ENCODE data around the gene DMRT2. TPM values are rescaled to one million over a fixed set of nuclear protein-coding genes. Genes with fewer than 3 reads are reported as not detected.
A peak's percentile ranks its signal among the peaks of the same experiment; 100 is the strongest.

DMRT2 gene
- total and polyA plus RNA-seq, 5 donors: 0.09 TPM; not detected in 4

- intact Hi-C loops (cut with DNase I): no loop called here
- no peak overlapping the region for H3K27ac ChIP-seq (ENCODE audit: low read length)
- H3K9me3 ChIP-seq (ENCODE audit: control insufficient read depth, low read length): no peaks in the 10 kb centered on the region
- WGBS: 74% methylated on average over 9 of the region's 9 CpGs
- no peaks in the 10 kb centered on the region for H3K27me3 ChIP-seq (ENCODE audit: control insufficient read depth, insufficient read depth)
- ATAC-seq (no peak), DNase-seq (no peak)
- H3K4me3 ChIP-seq (ENCODE audit: low read length): no peak overlapping the region
- H3K4me1 ChIP-seq (ENCODE audit: control insufficient read depth, insufficient read depth, low read length): no peaks in the 10 kb centered on the region
Measured at GRCh38 chr9:1096155-1096964, 46.2 kb downstream of the DMRT2 start.

GRCh38 chr9:1098551-1098950 lies 48.4 kb downstream of the DMRT2 start:
- no peaks in the 10 kb centered on the region for H3K4me1 ChIP-seq (ENCODE audit: control insufficient read depth, insufficient read depth, low read length)
- intact Hi-C loops (cut with DNase I): no loop called here
- DNase-seq: no peak
- H3K27me3 ChIP-seq (ENCODE audit: control insufficient read depth, insufficient read depth): no peaks in the 10 kb centered on the region
- ATAC-seq: no peak
- H3K9me3 ChIP-seq (ENCODE audit: control insufficient read depth, low read length): no peaks in the 10 kb centered on the region
- no peak overlapping the region for H3K27ac ChIP-seq (ENCODE audit: low read length)
- no peak overlapping the region for H3K4me3 ChIP-seq (ENCODE audit: low read length)

DNA sequence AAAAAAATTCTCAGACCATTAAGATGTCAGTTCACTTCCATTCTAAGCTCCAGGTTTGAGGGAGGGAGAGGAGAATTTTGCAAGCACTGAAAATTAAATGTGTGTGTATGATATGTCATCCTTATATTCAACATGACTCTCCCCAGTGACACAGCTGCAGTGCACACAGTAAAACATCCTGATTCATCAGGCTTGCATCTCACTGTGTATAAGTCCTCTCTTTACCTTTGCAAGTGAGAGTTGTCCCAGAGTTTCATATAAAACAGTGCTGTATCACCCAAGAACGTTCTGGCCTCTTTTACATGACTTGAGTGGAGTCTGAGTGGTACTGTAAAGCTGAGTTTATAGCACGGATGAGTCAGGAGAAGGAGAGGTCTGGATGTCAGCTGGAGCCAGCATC lies 50.0 kb downstream of the DMRT2 start:
- Histone ChIP-seq H3K9me3 (ENCODE audit: control insufficient read depth, low read length) (no peaks in the 10 kb centered on the region), H3K4me1 (ENCODE audit: control insufficient read depth, insufficient read depth, low read length) (no peaks in the 10 kb centered on the region), H3K27ac (ENCODE audit: low read length) (no peak overlapping the region), H3K27me3 (ENCODE audit: control insufficient read depth, insufficient read depth) (no peaks in the 10 kb centered on the region), H3K4me3 (ENCODE audit: low read length) (no peak overlapping the region)
- ATAC-seq (no peak), DNase-seq (no peak)
- intact Hi-C loops (cut with DNase I): loop anchor here in 2 of 4 donors (10.0 kb wide), 2 partner anchors 325 to 335 kb away; no protein-coding TSS in a partner anchor
- 60% methylated on average over 2 of the region's 2 CpGs for WGBS

GRCh38 chr9:1100945-1101344 lies 50.8 kb downstream of the DMRT2 start:
- Histone ChIP-seq H3K27me3 (ENCODE audit: control insufficient read depth, insufficient read depth) (no peaks in the 10 kb centered on the region), H3K4me1 (ENCODE audit: control insufficient read depth, insufficient read depth, low read length) (no peaks in the 10 kb centered on the region), H3K27ac (ENCODE audit: low read length) (no peak overlapping the region), H3K9me3 (ENCODE audit: control insufficient read depth, low read length) (no peaks in the 10 kb centered on the region), H3K4me3 (ENCODE audit: low read length) (no peak overlapping the region)
- DNase-seq: peak; percentile 36 to 83 (median 77)
- intact Hi-C loops (cut with DNase I): loop anchor here in 2 of 4 donors (10.0 kb wide), 2 partner anchors 324 to 334 kb away; no protein-coding TSS in a partner anchor
- WGBS: 15% methylated on average over 10 of the region's 10 CpGs
- peak; percentile 74 to 90 for ATAC-seq

DNA sequence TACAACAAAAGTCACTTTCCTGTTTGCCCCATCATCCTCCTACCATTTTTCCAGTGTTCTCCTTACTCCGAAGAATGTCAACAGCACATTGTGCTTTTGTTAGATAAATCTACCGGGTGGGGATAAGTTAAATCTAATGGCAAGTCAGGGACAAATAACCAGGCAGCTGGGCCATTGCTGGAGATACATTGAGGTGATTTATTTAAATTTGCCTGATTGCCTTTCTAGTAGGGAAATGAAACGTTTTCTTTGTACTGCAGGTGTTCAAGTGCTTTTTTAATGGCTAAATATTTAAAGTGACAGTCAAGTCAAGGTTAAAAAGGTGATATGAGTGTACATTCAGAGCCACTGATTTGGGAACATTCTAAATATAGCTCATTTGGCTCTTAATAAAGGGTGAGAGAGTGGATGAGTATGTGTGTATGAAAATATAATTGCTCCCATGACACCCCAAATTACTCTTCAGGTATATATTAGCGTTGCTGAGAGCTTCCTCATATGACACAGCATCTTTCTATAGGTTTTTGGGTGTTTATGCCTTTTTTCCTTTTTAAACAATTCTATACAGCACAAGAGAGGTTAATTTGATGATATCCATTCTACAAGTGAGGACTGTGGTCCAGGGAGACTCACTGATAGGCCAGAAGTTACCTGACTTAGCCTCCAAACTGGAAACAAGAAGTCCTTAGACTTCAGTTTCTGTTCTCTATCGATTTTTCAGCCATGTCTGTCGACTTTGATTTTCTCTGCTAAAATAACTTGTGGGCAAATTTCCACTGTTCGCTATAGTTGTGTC lies 51.9 kb downstream of the DMRT2 start:
- intact Hi-C loops (cut with DNase I): loop anchor here in 2 of 4 donors (10.0 kb wide), 2 partner anchors 323 to 333 kb away; no protein-coding TSS in a partner anchor
- H3K27ac ChIP-seq (ENCODE audit: low read length): no peak overlapping the region
- H3K4me3 ChIP-seq (ENCODE audit: low read length): no peak overlapping the region
- DNase-seq (no peak), ATAC-seq (no peak)
- H3K27me3 ChIP-seq (ENCODE audit: control insufficient read depth, insufficient read depth): no peaks in the 10 kb centered on the region
- H3K4me1 ChIP-seq (ENCODE audit: control insufficient read depth, insufficient read depth, low read length): no peaks in the 10 kb centered on the region
- WGBS: 62% methylated on average over 7 of the region's 7 CpGs
- H3K9me3 ChIP-seq (ENCODE audit: control insufficient read depth, low read length): no peaks in the 10 kb centered on the region

- WGBS: 50% methylated on average over 2 of the region's 2 CpGs
- no peak for ATAC-seq
- DNase-seq: no peak
- Histone ChIP-seq H3K9me3 (ENCODE audit: control insufficient read depth, low read length) (no peaks in the 10 kb centered on the region), H3K4me3 (ENCODE audit: low read length) (no peak overlapping the region), H3K27ac (ENCODE audit: low read length) (no peak overlapping the region), H3K4me1 (ENCODE audit: control insufficient read depth, insufficient read depth, low read length) (no peaks in the 10 kb centered on the region), H3K27me3 (ENCODE audit: control insufficient read depth, insufficient read depth) (no peaks in the 10 kb centered on the region)
- intact Hi-C loops (cut with DNase I): loop anchor here in 2 of 4 donors (10.0 kb wide), 2 partner anchors 322 to 332 kb away; no protein-coding TSS in a partner anchor
Measured at GRCh38 chr9:1102642-1102970, 52.4 kb downstream of the DMRT2 start.

Other genes starting within 250 kb of the DMRT2 start
- gene DMRT1, start 208.7 kb upstream of the DMRT2 start, total RNA-seq: not detected
- gene DMRT1, start 208.7 kb upstream of the DMRT2 start, polyA plus RNA-seq: not detected
- not detected for gene DMRT3, start 73.7 kb upstream of the DMRT2 start, total RNA-seq
- not detected for gene DMRT3, start 73.7 kb upstream of the DMRT2 start, polyA plus RNA-seq

Measured in right cardiac atrium (tissue), 5 donors.